Activated T-cell treated with anti-CD3 and anti-CD28 coated beads, Interleukin-2, amount 50 U/mL, for 1 hour (primary cell): ENCODE results near the gene C16orf90.
"Not testable (repeated sequence)": the region's sequence is repeated elsewhere in the genome, so short reads cannot be mapped to it uniquely, and the experiment has no call there.

ENCODE experiments used
- DNase-seq: peaks from one replicate; pipeline ENCODE4 v3.0.0-alpha.2; 2020

Gene C16orf90

DNA sequence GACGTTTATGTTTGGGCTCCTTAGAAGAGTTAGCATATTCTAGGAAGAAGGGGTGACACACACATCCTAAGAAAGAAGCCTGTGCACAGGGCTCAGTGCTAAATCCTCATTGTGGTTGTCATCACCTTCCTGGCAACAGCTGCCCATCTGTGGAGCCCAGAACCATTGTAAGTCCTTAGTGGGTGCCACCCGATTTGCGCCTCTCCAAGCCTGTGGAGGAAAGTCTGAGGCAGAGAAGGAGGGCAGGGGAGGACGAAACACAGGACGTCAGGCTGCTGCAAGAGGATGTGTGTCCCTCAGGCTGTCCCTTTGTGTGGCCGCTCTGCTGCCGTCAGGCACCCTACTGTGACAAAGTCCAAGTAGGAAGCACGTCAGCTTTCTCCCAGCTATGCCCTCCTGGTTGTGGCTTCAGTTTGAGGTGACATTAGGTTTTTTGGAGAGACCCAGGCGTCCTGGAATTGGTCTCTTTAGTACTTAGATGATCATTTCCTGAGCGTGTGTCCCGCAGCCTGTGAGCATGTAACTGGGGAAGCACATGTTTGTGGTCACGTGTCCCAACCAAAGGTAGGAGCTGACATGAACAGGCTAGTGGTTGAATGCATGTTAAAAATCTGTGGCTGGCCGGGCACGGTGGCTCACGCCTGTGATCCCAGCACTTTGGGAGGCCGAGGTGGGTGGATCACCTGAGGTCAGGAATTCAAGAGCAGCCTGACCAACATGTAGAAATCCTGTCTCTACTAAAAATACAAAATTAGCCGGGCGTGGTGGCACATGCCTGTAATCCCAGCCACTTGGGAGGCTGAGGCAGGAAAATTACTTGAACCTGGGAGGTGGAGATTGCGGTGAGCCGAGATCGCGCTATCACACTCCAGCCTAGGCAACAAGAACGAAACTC is 16.2 kb upstream of the C16orf90 start:
- peak; percentile 17 for DNase-seq

DNA sequence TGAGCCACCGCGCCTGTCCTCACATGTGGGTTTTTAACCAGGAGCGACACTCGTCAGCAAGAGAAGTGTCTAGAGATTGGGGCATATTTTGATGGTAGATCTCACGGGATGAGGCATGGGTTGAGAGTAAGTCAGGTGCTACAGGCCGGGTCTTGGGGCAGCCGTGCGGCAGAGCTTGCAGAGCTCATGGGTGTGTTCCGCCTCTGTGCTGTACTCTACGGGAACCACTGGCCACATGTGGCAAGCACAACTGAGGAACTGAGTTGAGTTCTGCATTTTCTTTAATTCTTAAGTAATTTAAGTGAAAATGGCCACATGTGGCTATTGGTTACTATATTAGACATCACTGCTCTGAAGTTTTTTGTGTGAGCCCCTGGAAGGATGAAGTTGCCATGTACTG is 15.1 kb upstream of the C16orf90 start:
- peak; percentile 14 for DNase-seq

DNA sequence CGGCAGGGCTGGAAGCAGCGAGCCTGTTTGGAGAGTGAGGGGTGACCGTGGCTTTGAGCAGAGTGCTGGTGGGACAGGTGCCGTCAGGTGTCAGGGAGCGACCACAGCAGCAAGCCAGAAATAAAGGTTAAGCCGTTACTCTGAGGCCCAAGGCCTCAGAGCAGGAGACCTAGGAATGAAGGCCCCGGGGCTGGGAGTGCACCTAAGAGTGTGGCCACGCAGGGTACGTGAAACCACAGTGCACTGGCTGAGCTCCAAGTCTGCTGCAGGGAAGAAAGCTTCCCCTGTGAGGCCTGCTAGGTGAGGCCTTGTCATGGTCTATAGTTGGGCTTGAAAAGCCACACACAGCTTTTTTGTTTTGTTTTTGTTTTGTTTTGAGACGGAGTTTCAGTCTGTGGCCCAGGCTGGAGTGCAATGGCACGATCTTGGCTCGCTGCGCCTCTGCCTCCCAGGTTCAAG is 14.2 kb upstream of the C16orf90 start:
- peak; percentile 76 for DNase-seq

GRCh38 chr16:3508736-3509135 is 13.4 kb upstream of the C16orf90 start:
- DNase-seq, result peak; percentile 25

- DNase-seq, result peak; percentile 63
These were observed 8.2 kb upstream of the C16orf90 start for GRCh38 chr16:3503523-3503922.

GRCh38 chr16:3501783-3502400 is 6.6 kb upstream of the C16orf90 start:
- no peak for DNase-seq

- not testable (repeated sequence) for DNase-seq
These were observed 6.1 kb upstream of the C16orf90 start for GRCh38 chr16:3501412-3501761.

- no peak for DNase-seq
These were observed 3.7 kb upstream of the C16orf90 start for GRCh38 chr16:3498988-3499387.

DNA sequence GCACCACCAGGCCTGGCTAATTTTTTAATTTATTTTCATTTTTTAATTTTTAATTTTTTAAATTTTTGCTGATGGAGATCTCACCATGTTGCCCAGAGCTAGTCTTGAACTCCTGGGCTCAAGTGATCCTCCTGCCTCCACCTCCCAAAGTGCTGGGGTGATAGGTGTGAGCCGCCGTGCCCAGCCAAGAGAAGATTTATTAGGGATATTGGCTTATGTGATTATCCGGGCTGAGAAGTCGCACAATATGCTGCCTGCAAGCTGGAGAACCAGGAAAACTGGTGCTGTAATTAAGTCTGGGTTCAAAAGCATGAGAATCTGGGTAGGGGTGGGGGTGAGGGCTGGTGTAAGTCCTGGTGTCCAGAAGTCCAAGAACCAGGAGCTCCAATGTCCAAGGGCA is 2.5 kb upstream of the C16orf90 start:
- no peak for DNase-seq

DNA sequence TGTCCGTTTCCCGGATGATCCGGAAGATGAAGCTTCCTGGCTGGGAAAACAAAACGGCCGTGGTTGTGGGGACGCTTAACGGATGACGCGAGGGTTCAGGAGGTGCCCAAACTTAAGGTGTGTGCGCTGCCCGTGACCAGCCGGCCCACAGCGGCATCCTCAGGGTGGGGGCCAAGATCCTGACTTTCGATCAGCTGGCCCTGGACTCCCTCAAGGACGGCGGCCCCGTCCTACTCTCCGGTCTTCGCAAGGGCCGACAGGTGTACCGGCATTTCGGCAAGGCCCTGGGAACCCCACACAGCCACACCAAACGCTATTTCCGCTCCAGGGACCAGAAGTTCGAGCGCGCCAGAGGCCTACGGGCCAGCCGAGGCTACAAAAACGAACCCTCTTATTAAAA is 1.1 kb upstream of the C16orf90 start:
- no peak for DNase-seq

GRCh38 chr16:3494386-3494973 is 809 bp downstream of the C16orf90 start:
- no peak for DNase-seq

GRCh38 chr16:3492356-3492755 is 2.9 kb downstream of the C16orf90 start:
- DNase-seq, result no peak

- no peak for DNase-seq
These were observed 4.2 kb downstream of the C16orf90 start for GRCh38 chr16:3490911-3491629.

GRCh38 chr16:3488801-3489200 is 6.5 kb downstream of the C16orf90 start:
- DNase-seq, result no peak

- no peak for DNase-seq
These were observed 7.5 kb downstream of the C16orf90 start for GRCh38 chr16:3487521-3488410.

DNA sequence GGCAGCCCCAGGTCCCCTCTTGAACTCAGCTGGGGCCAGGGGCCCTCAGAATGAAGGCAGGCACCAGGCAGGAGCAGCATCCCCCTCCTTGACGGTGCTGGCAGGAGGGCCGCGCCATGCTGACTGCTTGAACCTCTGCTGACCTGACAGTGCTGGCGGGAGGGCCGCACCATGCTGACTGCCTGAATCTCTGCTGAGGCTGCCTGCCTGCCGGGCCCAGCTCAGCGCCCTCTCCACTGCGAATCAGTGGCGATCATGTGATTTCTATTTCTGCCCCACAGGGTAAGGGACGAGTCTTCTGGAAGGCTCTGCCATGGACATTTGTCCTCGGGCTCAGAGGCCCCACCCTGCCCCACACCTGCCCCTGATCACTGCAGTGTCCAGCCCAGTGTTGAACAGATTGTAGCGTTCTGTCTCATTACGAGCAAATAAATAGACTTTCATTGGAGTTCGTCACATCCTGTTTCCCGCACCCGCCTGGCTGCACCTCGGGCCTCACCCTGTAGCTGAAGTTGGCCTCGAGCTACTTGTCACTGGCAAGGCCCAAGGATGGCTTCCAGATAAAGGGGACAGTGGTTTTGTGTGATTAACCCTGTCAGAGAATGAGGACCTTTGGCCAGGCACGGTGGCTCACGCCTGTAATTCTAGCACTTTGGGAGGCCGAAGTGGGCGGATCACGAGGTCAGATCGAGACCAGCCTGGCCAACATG is 8.6 kb downstream of the C16orf90 start:
- no peak for DNase-seq

- no peak for DNase-seq
These were observed 9.3 kb downstream of the C16orf90 start for GRCh38 chr16:3485821-3486505.

DNA sequence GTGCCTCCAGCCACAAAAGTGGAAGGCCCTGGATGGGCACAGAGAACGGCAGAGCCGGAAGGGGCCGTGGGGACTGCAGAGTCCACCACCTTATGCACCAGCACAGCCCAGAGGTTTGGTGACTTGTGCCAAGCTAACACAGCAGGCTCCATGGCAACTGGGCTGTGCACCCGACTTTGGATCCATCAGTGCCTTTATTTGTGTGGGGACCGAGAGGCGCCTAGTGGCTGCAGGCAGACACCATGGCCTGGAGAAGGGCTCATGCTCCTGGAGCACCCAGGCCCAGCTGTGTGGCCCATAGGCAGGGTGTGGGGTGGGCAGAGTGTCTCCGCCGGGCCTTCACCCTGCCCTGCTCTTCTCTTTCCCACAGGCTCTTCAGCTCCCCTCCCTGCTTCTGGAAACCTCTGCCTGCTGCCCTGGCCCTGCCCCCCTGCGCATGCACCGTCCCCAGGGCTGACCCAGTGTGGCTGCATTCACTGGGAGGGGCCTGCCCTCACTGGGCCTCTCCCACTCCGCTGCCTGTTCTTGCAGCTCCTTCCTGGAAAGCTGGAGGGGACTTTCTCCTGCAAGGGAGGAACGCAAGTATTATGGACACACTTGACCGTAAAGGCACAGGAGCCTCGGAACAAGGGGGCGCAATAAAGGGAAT is 10.1 kb downstream of the C16orf90 start:
- DNase-seq, result no peak

- no peak for DNase-seq
These were observed 10.8 kb downstream of the C16orf90 start for GRCh38 chr16:3484318-3485096.
